Caco-2 (cell line): Measurements from ENCODE around the gene RHEBL1. TPM values are rescaled to one million over a fixed set of nuclear protein-coding genes. Genes with fewer than 3 reads are reported as not detected.
A peak's percentile ranks its signal among the peaks of the same experiment; 100 is the strongest.

Source experiments
- BruUV-seq: library from RNA; stranded (reverse); fragments of 400-500 nt; replicated peaks from 2 replicates; lab custom pipeline; 2021; lab: Mats Ljungman, UMichigan
- CTCF ChIA-PET: fragments of 300-600 bp; sonication (Branson Sonifier 250); formaldehyde crosslinking; loops from one replicate; lab custom pipeline; 2022; ENCODE audit warnings: antibody characterized with exemption; lab: Charles Lee
- POLR2A ChIA-PET: fragments of 300-600 bp; sonication (Branson Sonifier 250); formaldehyde crosslinking; loops from one replicate; lab custom pipeline; 2022; ENCODE audit warnings: antibody characterized with exemption; lab: Charles Lee
- DNase-seq, 2 experiments: peaks; one replicate each; pipeline versions ENCODE4 v3.0.0 to v3.0.0-alpha.2; 2020 to 2022
- H3K27me3 ChIP-seq: replicated peaks from 2 replicates; pipeline ENCODE4 v1.6.0; 2011; ENCODE audit warnings: low read length; ENCODE audit not compliant: control insufficient read depth, insufficient read depth
- H3K36me3 ChIP-seq: 2 replicates; pipeline ENCODE4 v1.5.1; 2011; ENCODE audit warnings: low read length; ENCODE audit not compliant: control insufficient read depth, insufficient read depth
- H3K4me1 ChIP-seq: fragments of 250-450 bp; sonication (Bioruptor Pico); 2 replicates; pipeline ENCODE4 v1.5.1; 2020; ENCODE audit warnings: mild to moderate bottlenecking
- H3K4me3 ChIP-seq: 2 replicates; pipeline ENCODE4 v1.5.1; 2011; ENCODE audit warnings: low read depth, mild to moderate bottlenecking, control low read depth, low read length
- H3K9me3 ChIP-seq: fragments of 250-450 bp; sonication (Bioruptor Pico); 2 replicates; pipeline ENCODE4 v1.5.1; 2020; ENCODE audit warnings: mild to moderate bottlenecking, moderate library complexity
- H3K27ac Mint-ChIP-seq: one replicate; pipeline ENCODE4 v1.8.0; 2022; ENCODE audit warnings: mixed read lengths; ENCODE audit not compliant: unreplicated experiment
- H3K27me3 Mint-ChIP-seq: one replicate; pipeline ENCODE4 v1.8.0; 2022; ENCODE audit warnings: mixed read lengths; ENCODE audit not compliant: insufficient read depth, unreplicated experiment
- H3K36me3 Mint-ChIP-seq: one replicate; pipeline ENCODE4 v1.8.0; 2022; ENCODE audit warnings: mild to moderate bottlenecking, mixed read lengths; ENCODE audit not compliant: insufficient read depth, unreplicated experiment
- H3K4me1 Mint-ChIP-seq: one replicate; pipeline ENCODE4 v1.8.0; 2022; ENCODE audit warnings: low read depth, mixed read lengths; ENCODE audit not compliant: unreplicated experiment
- H3K4me3 Mint-ChIP-seq: one replicate; pipeline ENCODE4 v1.8.0; 2022; ENCODE audit warnings: mild to moderate bottlenecking, moderate library complexity, mixed read lengths; ENCODE audit not compliant: unreplicated experiment
- H3K9me3 Mint-ChIP-seq: one replicate; pipeline ENCODE4 v1.8.0; 2022; ENCODE audit warnings: mixed read lengths; ENCODE audit not compliant: unreplicated experiment
- intact Hi-C: fragments of 100-400 bp; cut with micrococcal nuclease; formaldehyde crosslinking; loops from one replicate; pipeline ENCODE4 v1.10.0; 2022; ENCODE audit not compliant: unreplicated experiment
- total RNA-seq: library from RNA; stranded (reverse); gene quantifications from 2 replicates; pipeline ENCODE4 v1.2.3, GENCODE V29; 2022
- TF ChIP-seq, protein P1 (sequence below), 2 experiments: fragments of 200-600 bp in 1 of 2; IDR thresholded peaks; 1 replicate in 1 of 2; 2 replicates in 1 of 2; pipeline versions ENCODE4 v1.5.1 to v1.8.0; 2011 to 2022; ENCODE audit warnings: antibody characterized with exemption in 1 of 2, control low read depth in 1 of 2, inconsistent platforms in 1 of 2, low read depth in 1 of 2, low read length in 1 of 2, mild to moderate bottlenecking in 1 of 2, moderate library complexity in 1 of 2; ENCODE audit not compliant: insufficient read depth in 1 of 2, severe bottlenecking in 1 of 2, unreplicated experiment in 1 of 2

RHEBL1 gene
- total RNA-seq, 1 experiment from 2014 or later = 2.5 TPM

DNA sequence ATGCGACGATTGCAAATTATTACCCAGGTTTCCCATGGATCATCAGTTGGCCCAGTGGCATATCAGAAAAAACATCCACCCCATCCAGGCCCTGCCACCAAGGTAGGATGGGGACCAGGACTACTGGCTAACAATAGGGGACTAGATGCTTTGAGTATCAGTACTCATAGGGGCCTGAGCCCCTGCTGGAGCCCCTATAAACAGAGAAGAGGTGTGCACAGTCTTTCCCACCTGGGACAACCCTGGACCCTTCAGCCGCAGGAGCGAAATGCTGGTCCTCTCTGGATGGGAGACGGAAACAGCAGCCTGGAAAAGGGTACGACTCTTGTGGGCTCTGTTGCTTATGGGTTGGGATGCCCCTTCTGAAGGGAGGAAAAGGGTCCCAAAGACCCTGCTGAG lies 19.2 kb upstream of the RHEBL1 start:
- intact Hi-C loops = loop anchor here (1.0 kb wide), 6 partner anchors 9 to 145 kb away; partner anchors contain the start of gene LMBR1L
- ChIA-PET CTCF (interaction anchor here (0.6 to 2.8 kb wide), 25 partner anchors 8 to 147 kb away, joined by 3 to 81 read pairs (median 7); partner anchors contain the start of genes LMBR1L, RHEBL1 and TUBA1B), POLR2A (interaction anchor here (1.2 to 1.5 kb wide), 2 partner anchors 32 to 42 kb away, joined by 5 to 6 read pairs; partner anchors contain the start of gene TUBA1B)
- TF ChIP-seq, protein P1, sequence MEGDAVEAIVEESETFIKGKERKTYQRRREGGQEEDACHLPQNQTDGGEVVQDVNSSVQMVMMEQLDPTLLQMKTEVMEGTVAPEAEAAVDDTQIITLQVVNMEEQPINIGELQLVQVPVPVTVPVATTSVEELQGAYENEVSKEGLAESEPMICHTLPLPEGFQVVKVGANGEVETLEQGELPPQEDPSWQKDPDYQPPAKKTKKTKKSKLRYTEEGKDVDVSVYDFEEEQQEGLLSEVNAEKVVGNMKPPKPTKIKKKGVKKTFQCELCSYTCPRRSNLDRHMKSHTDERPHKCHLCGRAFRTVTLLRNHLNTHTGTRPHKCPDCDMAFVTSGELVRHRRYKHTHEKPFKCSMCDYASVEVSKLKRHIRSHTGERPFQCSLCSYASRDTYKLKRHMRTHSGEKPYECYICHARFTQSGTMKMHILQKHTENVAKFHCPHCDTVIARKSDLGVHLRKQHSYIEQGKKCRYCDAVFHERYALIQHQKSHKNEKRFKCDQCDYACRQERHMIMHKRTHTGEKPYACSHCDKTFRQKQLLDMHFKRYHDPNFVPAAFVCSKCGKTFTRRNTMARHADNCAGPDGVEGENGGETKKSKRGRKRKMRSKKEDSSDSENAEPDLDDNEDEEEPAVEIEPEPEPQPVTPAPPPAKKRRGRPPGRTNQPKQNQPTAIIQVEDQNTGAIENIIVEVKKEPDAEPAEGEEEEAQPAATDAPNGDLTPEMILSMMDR (IDR thresholded peaks at IDR 0.05; ENCODE audit: insufficient read depth in 1 of 2, low read depth in 1 of 2, low read length in 1 of 2, severe bottlenecking in 1 of 2, unreplicated experiment in 1 of 2) = no peak
- no peak overlapping the region for H3K4me3 ChIP-seq
- H3K4me1 Mint-ChIP-seq = peaks cover 5% of the 10 kb centered on the region
- peaks cover 11% of the 10 kb centered on the region for H3K4me1 ChIP-seq
- BruUV-seq = no TSS peak
- H3K4me3 Mint-ChIP-seq = peak overlapping the region; percentile 50
- no peaks in the 10 kb centered on the region for H3K36me3 ChIP-seq
- no peak for DNase-seq
- no peak overlapping the region for H3K27ac Mint-ChIP-seq
- peaks cover 13% of the 10 kb centered on the region; the same call in 1 of the 2 replicates for H3K27me3 ChIP-seq
- H3K36me3 Mint-ChIP-seq = peaks cover 5% of the 10 kb centered on the region
- H3K9me3 ChIP-seq = no peaks in the 10 kb centered on the region
- H3K9me3 Mint-ChIP-seq = no peaks in the 10 kb centered on the region
- peaks cover 23% of the 10 kb centered on the region for H3K27me3 Mint-ChIP-seq

DNA sequence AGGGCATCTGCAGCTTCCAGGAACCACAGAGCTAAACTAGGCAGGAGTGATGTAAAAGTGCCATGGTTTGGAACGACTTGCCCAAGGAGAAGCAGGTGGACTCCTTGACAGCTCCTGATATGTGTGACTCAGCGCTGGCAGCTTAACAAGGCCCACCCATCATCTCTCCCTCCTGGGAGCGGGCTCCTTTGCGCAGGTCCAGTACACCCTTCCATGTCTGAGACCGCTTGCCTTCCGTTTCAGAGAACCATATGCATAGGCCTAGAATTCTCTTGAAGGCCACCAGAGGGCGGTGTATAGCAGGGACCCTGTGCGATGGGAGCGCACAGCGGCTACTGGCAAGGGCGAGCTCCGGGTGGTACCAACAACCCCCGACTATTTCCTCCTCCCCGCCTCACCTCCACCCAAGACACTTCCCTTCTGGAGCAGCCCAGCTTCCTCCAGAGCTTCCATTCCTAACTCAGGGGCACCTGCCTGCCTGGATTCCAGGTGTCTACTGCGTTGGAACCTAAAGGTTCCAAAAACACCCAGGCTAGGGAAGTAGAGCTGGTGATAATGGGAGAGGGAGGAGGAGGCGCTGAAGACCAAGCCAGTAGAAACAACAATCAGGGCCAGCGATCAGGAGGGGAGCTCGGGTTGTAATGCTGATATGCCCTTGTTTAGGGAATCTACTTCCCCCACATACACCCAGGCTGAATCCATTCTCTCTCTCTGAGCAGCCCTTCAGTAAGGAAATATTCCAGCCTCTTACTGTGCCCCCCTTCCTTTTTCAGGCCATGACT lies 18.6 kb upstream of the RHEBL1 start:
- Mint-ChIP-seq H3K36me3 (peaks cover 5% of the 10 kb centered on the region), H3K4me1 (no peaks in the 10 kb centered on the region), H3K9me3 (no peaks in the 10 kb centered on the region), H3K4me3 (peak overlapping the region; percentile 50), H3K27me3 (peaks cover 19% of the 10 kb centered on the region), H3K27ac (no peak overlapping the region)
- CTCF ChIA-PET = interaction anchor here (0.6 to 2.8 kb wide), 25 partner anchors 8 to 156 kb away, joined by 3 to 81 read pairs (median 6); partner anchors contain the start of genes LMBR1L, RHEBL1 and TUBA1B
- no peaks in the 10 kb centered on the region for H3K36me3 ChIP-seq
- DNase-seq = peak; percentile 84
- H3K4me3 ChIP-seq = no peak overlapping the region
- POLR2A ChIA-PET = interaction anchor here (0.6 to 1.5 kb wide), 3 partner anchors 18 to 43 kb away, joined by 3 to 6 read pairs (median 5); partner anchors contain the start of genes RHEBL1 and TUBA1B
- H3K4me1 ChIP-seq = peaks cover 11% of the 10 kb centered on the region
- TF ChIP-seq, protein P1 (IDR thresholded peaks at IDR 0.05; ENCODE audit: insufficient read depth in 1 of 2, low read depth in 1 of 2, low read length in 1 of 2, severe bottlenecking in 1 of 2, unreplicated experiment in 1 of 2) = peak; percentile 91 to 97
- H3K27me3 ChIP-seq = peaks cover 8% of the 10 kb centered on the region; the same call in 1 of the 2 replicates
- no TSS peak for BruUV-seq
- no peaks in the 10 kb centered on the region for H3K9me3 ChIP-seq
- intact Hi-C loops = loop anchor here (1.0 kb wide), 6 partner anchors 10 to 146 kb away; partner anchors contain the start of gene LMBR1L

DNA sequence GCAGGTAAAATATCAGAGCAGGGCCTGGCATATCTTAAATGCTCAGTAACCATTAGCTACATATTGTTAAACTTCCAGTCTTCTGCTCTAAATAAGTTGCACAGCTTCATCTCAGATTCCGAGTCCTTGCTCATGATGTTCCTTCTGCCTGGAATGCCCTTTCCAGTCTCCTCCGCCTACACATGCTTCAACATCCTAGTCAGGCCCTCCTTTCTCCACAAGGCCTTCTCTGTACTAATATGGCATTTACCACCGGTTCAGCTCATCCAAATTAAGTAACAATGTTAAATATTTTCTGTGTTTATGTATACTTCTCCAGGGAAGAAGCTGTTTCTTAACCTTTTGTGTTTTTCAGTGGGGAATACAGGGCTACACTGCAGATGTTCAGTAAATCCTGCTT lies 16.3 kb upstream of the RHEBL1 start:
- Mint-ChIP-seq H3K4me3 (no peak overlapping the region), H3K9me3 (no peaks in the 10 kb centered on the region), H3K27ac (no peak overlapping the region), H3K36me3 (peaks cover 5% of the 10 kb centered on the region), H3K27me3 (peaks cover 10% of the 10 kb centered on the region), H3K4me1 (no peaks in the 10 kb centered on the region)
- Histone ChIP-seq H3K4me3 (no peak overlapping the region), H3K9me3 (no peaks in the 10 kb centered on the region), H3K27me3 (peaks cover 7% of the 10 kb centered on the region; the same call in 1 of the 2 replicates), H3K4me1 (peaks cover 4% of the 10 kb centered on the region; the same call in 1 of the 2 replicates), H3K36me3 (no peaks in the 10 kb centered on the region)
- no peak for DNase-seq
- no TSS peak for BruUV-seq
- POLR2A ChIA-PET = interaction anchor here (0.9 kb wide), 1 partner anchor 16 kb away, joined by 4 read pairs; the partner anchor contains the start of gene RHEBL1
- CTCF ChIA-PET = interaction anchor here (0.6 to 1.9 kb wide), 4 partner anchors 9 to 35 kb away, joined by 3 to 12 read pairs (median 4); partner anchors contain the start of genes DHH and LMBR1L
- TF ChIP-seq, protein P1 (IDR thresholded peaks at IDR 0.05; ENCODE audit: insufficient read depth in 1 of 2, low read depth in 1 of 2, low read length in 1 of 2, severe bottlenecking in 1 of 2, unreplicated experiment in 1 of 2) = no peak
- intact Hi-C loops = no loop called here
